Measurements from ENCODE around the gene WAC.
"Not testable (repeated sequence)": the region's sequence is repeated elsewhere in the genome, so short reads cannot be mapped to it uniquely, and the experiment has no call there.

WAC gene

DNA sequence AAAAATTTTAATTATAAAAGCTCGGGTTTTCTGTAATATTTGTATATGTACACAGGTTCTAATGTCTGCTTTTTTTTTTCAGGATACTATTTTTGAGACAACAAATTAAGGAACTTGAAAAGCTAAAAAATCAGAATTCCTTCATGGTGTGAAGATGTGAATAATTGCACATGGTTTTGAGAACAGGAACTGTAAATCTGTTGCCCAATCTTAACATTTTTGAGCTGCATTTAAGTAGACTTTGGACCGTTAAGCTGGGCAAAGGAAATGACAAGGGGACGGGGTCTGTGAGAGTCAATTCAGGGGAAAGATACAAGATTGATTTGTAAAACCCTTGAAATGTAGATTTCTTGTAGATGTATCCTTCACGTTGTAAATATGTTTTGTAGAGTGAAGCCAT, 86.5 kb downstream of the WAC start:
- DNase-seq, result no peak

DNA sequence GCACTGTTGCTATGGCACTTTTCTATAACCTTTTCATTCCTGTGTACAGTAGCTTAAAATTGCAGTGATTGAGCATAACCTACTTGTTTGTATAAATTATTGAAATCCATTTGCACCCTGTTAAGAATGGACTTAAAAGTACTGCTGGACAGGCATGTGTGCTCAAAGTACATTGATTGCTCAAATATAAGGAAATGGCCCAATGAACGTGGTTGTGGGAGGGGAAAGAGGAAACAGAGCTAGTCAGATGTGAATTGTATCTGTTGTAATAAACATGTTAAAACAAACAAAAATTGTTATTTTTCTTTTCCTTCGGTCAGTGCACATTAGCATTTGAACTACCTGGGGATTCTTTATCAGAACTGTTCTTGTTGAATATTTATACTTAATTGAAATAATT, 87.3 kb downstream of the WAC start:
- no peak for DNase-seq

DNA sequence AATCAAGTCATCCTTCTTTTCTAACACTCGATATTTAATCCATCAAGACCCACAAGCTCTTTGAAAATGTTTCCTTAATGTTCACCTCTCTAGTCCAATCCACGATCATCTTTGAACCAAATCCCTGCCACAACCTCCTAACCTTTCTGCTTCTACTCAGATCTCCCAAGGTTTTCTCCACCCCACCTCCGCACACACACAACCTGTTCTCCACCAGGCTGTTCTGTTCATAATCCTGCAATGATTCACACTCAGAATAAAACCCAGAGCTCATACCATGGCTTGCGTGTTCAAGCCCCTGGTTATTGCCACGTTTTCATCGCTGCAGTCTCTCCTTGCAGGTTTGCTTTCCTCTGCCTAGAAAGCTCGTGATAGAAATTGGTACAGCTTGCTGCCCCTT, 90.6 kb downstream of the WAC start:
- no peak for DNase-seq

DNA sequence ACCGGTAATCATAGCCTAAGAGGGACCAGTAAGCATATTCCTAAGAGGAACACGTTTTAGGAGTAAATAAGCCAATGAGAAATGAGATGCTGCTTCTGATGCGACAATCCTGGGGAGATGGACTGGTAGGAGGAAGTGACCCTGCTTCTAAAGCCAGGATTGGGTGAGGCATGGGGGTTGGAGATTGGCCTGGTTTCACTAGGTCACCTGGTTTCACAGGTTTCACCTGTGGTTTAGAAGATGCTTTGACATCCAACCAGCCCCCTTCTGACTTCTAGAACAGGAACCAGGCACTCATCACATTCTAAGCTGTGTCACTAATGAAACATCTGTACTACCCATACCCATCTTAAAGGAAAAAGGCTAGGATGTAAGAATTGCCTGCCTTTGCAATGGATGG, 91.4 kb downstream of the WAC start:
- DNase-seq, result no peak

DNA sequence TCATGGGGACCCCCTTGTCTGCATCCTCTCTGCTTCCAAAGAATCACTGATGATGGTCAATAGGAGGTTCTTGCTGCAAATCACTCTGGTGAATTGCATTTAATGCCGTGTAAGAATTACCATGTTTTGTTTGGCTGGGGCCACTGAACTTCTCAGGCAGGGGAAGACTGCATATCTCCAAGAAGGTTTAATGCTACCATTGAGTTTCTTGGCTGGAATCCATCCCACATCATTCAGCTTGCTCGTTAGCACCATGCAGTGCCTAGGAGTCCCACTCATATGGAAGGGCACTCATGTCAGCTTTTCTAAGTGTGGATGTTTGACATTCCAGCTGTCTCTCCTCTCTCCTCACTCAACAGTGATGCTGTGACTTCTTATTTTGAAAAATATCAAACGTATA, 94.2 kb downstream of the WAC start:
- DNase-seq, result no peak

DNA sequence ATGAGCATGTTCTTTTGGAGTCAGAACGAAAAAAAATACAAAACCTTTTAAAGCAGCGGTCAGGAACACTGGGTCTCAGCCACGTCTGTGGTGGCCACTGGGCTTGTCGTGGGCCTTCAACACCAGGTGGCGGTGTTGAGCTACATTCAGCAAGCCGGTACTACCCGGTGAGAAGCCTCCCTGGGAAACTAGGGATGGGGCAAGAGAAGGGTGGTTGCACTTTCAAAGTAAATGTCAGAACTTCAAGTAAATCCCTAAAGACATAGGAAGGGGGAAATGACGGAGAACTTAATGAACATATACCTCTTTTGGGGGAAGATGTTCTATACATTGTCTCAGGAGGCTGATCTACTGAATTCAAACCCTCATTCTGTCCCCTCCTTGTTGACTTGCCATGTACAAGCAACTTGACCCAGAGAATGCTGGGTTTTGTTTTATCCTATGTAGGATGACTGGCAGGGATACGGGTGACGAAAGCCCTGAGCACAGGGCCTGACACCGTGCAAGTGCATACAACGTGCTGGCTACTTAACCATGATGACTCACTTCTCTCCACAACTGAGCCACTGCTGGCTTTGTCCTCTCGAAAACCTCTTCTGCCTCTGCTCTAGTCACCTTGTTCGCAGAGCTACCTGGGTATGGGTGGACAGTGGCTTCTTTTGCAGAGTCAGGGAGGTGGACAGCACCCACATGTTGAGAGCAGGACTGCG, 95.4 kb downstream of the WAC start:
- DNase-seq, result peak; percentile 13

DNA sequence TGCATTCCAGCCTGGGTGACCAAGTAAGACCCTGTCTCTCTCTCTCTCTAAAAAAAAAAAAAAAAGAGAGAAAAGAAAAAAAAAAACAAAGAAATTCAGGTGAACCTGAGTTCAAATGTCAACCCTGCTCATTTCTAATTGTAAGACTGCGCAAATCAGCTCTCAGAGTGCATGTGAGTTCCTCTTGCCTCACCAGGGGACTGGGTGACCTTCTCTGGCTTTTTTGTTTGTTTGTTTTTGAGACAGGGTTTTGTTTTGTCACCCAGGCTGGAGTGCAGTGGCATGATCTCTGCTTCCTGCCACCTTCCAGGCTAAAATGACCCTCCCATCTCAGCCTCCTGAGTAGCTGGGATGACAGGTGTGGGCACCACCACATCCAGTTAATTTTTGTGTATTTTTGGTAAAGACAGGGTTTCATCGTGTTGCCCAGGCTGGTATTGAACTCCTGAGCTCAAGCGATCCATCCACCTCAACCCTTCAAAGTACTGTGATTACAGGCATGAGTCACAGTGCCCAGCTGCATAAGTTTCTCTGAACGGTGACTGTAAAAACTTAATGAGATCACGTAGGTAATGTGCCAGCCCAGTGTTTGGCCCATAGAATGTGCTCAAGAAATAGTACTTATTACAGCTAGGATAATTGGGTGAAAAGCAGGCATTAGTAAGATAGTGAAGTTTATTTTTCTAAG, 99.1 kb downstream of the WAC start:
- DNase-seq, result no peak

DNA sequence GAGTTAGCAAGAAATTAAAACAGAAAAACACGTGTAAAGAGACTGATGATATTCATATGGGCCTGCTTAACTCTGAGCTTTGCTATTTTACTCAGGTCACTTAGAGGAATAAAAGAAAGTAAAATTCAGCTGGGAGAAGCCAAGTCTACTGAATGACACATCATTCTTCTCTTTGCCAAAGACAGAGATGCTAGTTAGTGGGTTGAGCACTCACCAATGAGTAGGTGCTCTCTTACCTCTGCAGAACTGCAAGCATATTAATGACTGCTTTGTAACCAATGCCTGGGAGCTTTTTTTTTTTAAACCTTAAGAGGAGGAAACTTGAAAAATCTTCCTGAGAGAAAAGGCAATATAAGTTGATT, 99.6 kb downstream of the WAC start:
- no peak for DNase-seq

DNA sequence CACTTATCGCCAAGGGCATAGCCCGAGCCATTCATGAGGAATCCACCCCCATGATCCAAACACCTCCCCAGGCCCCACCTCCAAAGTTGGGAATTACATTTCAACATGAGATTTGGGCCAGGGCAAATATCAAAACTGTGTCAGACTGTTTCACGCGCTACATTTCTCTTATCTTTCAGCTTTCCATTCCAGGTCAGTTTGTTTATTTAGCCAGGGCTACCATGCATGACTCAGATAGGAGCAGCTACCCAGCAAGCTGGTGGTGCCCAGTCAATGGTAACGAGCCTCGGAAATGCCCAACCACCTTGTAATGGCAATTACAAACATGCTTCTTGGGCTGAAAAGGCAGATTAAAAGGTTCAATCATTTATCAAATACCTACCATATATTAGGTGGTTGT, 100.8 kb downstream of the WAC start:
- no peak for DNase-seq

DNA sequence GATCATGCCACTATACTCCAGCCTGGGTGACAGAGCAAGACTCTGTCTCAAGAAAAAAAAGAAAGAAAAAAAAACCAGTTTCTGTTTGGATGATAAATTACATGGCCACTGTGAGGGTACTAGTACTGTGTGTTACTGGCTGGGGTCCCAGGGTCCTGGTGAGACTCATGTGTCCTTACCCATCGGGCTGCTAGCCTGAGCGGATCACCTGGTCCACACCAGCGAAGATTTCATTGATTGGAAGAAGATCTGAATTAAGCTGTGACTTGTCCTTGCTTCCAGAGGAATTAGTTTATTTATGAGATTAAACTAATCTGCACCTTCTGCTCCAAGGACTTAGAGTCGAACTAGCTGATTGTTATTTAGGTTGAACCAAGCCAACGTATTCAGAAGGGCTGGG, 104.4 kb downstream of the WAC start:
- no peak for DNase-seq

DNA sequence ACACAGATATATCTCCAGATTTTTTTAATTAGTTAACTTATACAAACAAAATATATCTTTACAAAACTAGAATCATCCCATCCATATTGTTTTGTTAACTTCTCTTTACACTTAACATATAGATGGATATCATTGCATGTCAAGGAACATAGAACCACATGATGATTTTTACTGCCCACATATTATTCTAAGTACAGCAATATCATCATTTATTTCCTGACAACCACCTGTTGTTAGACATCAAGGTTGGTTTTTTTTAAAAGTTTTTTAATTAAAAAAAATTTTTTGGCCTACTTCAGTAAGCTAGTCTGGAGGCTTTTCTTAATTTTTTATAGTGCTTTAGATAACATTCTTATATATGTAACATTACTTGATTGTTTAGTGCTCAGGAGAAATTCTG, 105.5 kb downstream of the WAC start:
- no peak for DNase-seq

DNA sequence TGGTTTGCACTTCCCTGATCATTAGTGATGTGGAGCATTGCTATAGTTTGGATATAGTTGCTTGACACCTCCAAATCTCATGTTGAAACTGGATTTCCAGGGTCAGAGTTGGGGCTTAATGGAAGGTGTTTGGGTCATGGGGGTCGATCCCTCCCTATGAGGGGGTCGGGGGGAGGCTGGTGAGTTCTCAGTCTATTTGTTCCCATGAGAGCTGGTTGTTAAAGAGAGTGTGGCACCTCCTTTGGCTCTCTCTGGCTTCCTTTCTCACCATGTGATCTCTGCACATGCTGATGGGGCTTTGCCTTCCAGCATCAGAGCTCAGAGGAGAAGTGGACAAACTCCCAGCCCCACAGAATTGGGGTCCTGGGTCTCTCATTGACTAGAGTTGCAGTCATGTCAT, 107.6 kb downstream of the WAC start:
- no peak for DNase-seq

DNA sequence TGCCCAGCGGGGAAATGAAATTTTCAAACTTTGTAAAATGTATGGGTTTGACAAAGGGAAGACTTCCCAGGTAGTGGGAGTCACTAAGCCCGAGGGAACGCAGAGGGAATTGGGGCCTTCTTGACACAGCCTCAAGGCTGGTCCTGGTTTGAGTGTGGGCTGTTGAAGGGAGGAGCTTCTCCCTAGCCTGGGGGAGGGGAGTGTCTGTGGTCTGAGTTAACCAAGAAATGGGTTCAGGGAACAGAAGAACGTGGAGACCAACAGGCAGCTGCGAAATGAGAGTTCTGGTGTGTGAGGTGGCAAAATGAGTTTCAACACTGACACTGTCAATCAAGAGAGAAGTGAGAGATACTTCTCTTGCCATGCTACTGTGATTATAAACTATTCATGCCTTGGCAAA, 111.7 kb downstream of the WAC start:
- DNase-seq, result no peak

DNA sequence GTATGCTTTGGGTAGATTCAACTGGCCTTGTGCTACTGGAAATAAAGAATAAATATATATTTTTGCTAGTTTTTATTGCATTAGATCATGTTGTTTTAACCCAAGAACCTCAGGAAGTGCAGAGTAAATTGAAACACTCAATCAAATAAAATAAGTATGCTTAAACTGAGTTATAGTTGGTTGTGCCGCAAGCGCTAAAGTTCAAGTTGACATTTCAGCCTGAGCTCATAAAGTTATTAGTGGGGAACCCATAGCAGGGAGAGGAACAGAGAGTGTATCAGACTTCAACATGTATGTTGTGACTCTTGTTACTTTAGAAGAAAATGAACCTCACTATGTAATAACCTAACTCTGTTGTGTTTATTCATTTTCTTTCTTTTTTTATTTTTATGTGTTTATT, 119.2 kb downstream of the WAC start:
- no peak for DNase-seq

DNA sequence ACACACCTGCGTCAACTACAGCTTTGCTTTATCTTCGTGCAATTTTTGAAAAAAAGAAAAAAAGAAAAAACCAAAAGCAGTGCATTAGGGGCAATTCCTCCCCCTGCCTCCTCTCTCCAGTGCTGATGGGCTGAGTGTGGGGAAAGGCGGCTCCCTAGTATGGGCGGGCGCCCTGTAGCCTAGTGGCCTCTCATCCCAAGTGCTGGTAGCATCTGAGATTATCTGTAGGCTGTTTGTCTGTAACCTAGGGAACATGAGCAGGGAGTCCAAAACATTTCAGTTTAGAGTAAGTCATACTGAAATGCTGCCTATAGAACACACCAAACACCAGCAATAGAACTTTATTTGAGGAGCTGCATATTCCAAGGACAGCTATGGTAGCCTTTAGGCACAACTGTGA, 119.8 kb downstream of the WAC start:
- no peak for DNase-seq

DNA sequence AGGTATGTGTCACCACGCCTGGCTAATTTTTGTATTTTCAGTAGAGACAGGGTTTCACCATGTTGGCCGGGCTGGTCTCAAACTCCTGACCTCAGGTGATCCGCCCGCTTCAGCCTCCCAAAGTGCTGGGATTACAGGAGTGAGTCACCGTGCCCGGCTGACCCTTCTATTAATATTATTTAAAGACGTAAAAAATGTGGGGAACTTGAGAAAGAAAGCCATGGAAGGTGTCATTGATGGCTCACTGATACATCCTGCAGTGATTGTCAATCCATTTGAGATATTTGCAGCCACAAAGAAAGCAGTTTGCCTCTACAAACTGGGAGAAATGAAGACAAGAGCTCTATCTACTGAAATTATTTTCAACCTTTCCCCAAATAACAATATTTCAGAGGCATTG, 125.9 kb downstream of the WAC start:
- DNase-seq, result not testable (repeated sequence)

DNA sequence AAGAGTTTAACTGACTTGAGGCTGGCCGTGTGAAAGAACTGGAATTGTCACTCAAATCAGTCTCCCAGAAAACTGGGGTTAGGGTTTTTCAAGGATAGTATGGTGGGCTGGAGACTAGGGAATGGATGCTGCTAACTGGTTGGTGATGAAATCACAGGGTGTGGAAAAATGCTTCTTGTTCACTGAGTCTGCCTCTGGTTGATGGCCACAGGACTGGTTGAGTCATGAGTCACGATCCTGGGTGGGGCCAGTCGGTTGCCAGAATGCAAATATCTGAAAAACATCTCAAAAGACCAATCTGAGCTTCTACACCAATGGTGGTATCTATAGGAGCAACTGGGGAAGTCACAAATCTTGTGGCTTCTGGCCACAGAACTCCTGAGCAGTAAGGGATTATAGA, 128.1 kb downstream of the WAC start:
- DNase-seq, result no peak

DNA sequence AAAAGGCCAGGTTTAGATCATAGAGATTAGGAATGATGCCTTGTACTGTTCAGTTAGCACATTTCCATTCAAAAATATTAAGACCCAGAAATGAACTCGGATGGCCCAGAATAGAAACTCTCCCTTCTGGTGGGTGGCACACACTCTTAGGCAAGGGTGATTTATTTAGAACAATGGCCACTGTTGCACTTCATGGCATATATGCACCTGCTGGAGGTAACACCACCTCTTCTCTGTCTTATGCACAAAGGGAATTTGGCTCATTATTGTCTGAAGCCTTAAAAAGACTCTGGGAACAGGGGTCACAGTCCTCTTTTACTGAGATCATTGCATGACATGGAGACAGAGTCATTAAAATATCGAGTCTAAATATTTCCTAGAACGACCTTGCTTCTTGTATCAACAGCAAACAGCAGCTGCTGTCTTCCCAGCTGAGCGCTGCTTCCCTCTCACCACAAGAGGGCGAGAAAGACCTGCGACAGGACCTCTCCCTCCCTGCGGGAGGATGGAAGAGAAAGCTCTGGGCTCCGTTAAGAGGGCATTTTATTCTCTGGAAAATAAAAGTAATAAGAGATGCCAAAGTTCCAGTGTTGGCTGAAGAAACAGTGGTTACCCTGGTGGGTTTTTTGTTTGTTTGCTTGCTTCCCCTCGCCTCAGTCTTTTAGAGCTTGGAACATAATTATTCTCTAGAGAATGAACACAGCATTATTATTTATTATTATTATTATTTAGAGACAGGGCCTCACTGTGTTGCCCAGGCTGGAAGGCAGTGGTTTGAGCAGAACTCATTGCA, 130.9 kb downstream of the WAC start:
- peak; percentile 49 for DNase-seq

DNA sequence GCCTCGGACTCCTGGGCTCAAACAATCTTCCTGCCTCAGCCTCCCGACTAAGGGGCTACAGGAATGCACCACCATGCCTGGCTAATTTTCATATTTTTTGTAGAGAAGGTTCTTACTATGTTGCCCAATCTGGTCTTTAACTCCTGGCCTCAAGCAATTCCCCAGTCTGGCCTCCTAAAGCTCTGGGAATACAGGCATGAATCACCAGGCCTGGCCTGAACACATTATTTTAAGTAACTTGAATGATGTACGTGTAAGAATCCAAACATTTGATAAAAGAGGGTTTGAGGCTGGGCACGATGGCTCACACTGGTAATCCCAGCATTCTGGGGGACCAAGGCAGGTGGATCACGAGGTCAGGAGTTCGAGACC, 131.4 kb downstream of the WAC start:
- no peak for DNase-seq

DNA sequence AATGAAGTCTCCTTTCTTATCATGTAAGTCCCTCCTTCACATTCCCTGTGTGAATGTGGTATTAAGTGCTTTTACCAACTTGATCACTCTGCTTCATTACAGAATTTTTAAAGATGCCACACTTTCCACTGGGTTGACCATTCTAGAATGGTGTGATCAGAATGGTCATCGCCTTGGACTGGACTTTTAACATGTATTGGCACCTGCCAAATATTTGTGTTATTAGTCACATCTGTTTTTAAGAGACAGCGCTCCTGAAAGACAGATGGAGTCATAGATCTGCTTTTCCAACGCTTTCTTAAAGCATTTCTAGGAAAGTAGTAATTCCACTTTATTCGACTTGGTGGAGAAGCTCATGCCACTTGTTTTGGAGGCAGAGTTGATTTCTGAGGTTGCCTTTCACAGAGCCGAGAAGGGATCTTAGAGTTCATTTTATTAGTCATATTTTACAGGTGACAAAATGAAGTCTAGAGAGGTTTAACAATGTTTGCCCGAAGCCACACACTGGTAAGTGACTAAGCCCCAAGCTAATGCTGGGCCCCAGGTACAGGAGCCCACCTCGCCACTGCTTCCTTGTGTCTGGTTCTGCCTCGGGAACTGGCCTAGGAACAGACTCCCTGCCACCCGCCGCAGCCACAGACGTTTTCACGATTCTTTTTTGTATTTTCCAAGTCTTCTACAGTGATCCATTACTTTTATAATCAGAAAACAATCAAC, 134.0 kb downstream of the WAC start:
- no peak for DNase-seq

DNA sequence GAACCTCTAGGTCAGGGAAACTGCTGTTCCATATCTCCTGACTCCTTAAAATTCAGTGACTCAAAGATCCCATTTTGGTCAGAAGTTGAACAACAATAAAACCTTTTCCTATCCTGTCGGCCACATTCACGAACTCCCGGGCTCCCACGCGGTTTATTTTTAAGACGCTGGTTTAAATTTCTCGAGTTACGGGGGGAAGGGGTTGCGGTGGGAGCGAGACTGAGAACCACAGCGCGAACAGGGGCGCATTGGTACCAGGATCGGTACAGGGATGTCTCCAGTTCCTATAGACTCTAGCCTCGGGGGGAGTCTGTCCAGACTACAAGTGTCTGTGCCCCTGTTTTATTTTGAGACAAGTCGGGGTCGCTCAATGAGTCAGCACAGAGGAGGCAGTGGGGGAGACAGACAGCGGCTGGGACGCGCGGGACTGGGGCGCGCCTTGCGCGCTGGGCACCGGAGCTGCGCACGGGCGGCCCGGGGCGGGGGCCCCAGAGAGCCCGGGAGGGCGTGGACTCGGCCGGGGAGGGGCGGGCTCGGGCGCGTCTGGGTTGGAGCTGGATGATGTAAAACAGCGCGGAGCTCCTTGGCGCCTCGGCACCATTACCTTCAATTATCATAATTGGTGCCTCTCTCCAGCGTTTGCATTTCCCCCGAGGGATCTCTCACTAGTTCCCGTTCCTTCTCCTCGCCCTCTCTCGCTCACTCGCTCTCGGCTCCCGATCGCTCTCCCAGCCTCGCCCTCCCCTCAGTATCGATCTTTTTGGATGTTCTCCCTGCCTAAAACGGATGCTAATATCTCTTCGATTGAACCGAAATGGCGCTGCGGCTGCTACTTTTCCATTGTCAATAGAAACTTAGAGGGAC, 135.7 kb downstream of the WAC start:
- DNase-seq, result peak; percentile 11
